HCEC 1CT (cell line): Measurements from ENCODE around the gene ZNF654.
A peak's percentile ranks its signal among the peaks of the same experiment; 100 is the strongest.
"Not testable (repeated sequence)": the region's sequence is repeated elsewhere in the genome, so short reads cannot be mapped to it uniquely, and the experiment has no call there.

ENCODE experiments used
- DNase-seq: peaks from one replicate; pipeline ENCODE4 v3.0.0-alpha.2; 2017

Gene ZNF654

GRCh38 chr3:88058581-88059379 lies at the start of gene ZNF654, which contains the start of gene CGGBP1:
Gene ZNF654, plus strand, starts transcription at chr3:88059255. Its CDS starts 65 bp downstream, at chr3:88059320.
Gene CGGBP1, minus strand, starts transcription at chr3:88059005. Its CDS starts 3,029 bp downstream, at chr3:88055976.
- DNase-seq = peak; percentile 99

- DNase-seq = no peak
Measured at GRCh38 chr3:88010810-88011209, 48.2 kb upstream of the ZNF654 start.

- no peak for DNase-seq
Measured at GRCh38 chr3:88013592-88013991, 45.5 kb upstream of the ZNF654 start.

- not testable (repeated sequence) for DNase-seq
Measured at GRCh38 chr3:88015656-88016055, 43.4 kb upstream of the ZNF654 start.

GRCh38 chr3:88019024-88019423 lies 40.0 kb upstream of the ZNF654 start:
- no peak for DNase-seq

- DNase-seq = no peak
Measured at GRCh38 chr3:88025001-88025552, 34.0 kb upstream of the ZNF654 start.

- no peak for DNase-seq
Measured at GRCh38 chr3:88028876-88029275, 30.2 kb upstream of the ZNF654 start.

GRCh38 chr3:88030210-88030609 lies 28.8 kb upstream of the ZNF654 start:
- no peak for DNase-seq

GRCh38 chr3:88031642-88032077 lies 27.4 kb upstream of the ZNF654 start:
- peak; percentile 64 for DNase-seq

GRCh38 chr3:88032245-88032644 lies 26.8 kb upstream of the ZNF654 start:
- peak; percentile 15 for DNase-seq

GRCh38 chr3:88033079-88033478 lies 26.0 kb upstream of the ZNF654 start:
- DNase-seq = no peak

GRCh38 chr3:88033808-88034207 lies 25.2 kb upstream of the ZNF654 start:
- DNase-seq = no peak

GRCh38 chr3:88034491-88035275 lies 24.4 kb upstream of the ZNF654 start:
- no peak for DNase-seq

- DNase-seq = no peak
Measured at GRCh38 chr3:88036221-88036620, 22.8 kb upstream of the ZNF654 start.

- DNase-seq = peak; percentile 87
Measured at GRCh38 chr3:88038566-88038965, 20.5 kb upstream of the ZNF654 start.

GRCh38 chr3:88040529-88040928 lies 18.5 kb upstream of the ZNF654 start:
- DNase-seq = no peak

- DNase-seq = no peak
Measured at GRCh38 chr3:88041005-88041404, 18.1 kb upstream of the ZNF654 start.

- no peak for DNase-seq
Measured at GRCh38 chr3:88044411-88044810, 14.6 kb upstream of the ZNF654 start.

GRCh38 chr3:88046766-88047165 lies 12.3 kb upstream of the ZNF654 start:
- no peak for DNase-seq

GRCh38 chr3:88057630-88058305 lies 1.3 kb upstream of the ZNF654 start:
- DNase-seq = peak; percentile 29

GRCh38 chr3:88058306-88058580 lies 812 bp upstream of the ZNF654 start:
- DNase-seq = no peak

- DNase-seq = peak; percentile 12
Measured at GRCh38 chr3:88059380-88060170, 520 bp downstream of the ZNF654 start.
